OCI-LY3 (cell line): ENCODE results near the gene HEMGN.

ENCODE experiments used
- EZH2phosphoT487 ChIP-seq: fragments of 200-600 bp; shearing (Covaris generic); IDR thresholded peaks from 2 replicates; pipeline ENCODE4 v1.6.1; 2018; ENCODE audit warnings: antibody characterized with exemption, mixed run types, low read depth
- TF ChIP-seq, protein P1 (sequence below): fragments of 200-600, 300-600 bp; sonication (generic); IDR thresholded peaks from 2 replicates; pipeline ENCODE4 v1.5.1; 2014; ENCODE audit warnings: antibody characterized with exemption, low read length, low read depth

DNA sequence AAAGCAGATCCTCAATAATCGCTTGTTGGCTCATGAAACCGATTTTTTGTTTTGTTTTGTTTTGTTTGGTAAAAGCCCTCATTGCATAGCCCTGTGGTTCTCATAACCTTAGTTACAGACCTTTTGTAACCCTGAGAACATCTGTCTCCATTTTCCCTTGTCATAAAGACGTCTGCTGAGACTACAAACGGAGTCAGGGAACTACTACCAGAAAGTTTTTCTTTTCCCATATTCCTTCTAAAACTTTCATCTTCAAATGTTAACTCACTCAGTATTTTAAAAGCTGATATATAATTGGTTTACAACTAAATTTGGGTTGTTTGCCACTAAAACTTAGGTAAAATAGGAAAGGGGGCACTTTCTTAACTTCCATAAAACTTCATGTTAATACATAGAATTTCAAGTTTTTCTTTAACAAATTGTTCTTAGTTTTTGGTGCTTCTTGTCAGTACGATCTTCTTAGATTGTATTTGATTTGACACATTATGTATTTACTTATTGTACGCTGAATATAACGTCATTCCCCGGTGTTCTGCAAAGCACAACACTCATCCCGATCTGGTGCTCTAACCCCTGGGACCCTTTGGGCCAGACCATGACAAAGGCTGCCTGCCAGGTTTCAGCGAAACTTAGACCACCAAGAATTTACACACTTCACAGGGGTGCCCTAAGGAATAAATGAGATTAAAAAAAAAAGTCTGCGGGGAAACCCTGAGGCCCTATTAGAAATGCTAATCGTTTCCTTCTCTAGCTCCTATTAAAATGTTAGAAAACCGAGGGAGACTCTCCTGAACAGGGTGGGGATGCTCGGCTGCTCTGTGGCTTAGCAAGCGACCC, 44.1 kb upstream of the HEMGN start:
- TF ChIP-seq, protein P1, sequence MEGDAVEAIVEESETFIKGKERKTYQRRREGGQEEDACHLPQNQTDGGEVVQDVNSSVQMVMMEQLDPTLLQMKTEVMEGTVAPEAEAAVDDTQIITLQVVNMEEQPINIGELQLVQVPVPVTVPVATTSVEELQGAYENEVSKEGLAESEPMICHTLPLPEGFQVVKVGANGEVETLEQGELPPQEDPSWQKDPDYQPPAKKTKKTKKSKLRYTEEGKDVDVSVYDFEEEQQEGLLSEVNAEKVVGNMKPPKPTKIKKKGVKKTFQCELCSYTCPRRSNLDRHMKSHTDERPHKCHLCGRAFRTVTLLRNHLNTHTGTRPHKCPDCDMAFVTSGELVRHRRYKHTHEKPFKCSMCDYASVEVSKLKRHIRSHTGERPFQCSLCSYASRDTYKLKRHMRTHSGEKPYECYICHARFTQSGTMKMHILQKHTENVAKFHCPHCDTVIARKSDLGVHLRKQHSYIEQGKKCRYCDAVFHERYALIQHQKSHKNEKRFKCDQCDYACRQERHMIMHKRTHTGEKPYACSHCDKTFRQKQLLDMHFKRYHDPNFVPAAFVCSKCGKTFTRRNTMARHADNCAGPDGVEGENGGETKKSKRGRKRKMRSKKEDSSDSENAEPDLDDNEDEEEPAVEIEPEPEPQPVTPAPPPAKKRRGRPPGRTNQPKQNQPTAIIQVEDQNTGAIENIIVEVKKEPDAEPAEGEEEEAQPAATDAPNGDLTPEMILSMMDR = no peak
- no peak for TF ChIP-seq EZH2phosphoT487
